NCI-H128 (cell line): Measurements from ENCODE around the gene TNK2.
A peak's percentile ranks its signal among the peaks of the same experiment; 100 is the strongest.
"Not testable (repeated sequence)": the region's sequence is repeated elsewhere in the genome, so short reads cannot be mapped to it uniquely, and the experiment has no call there.

Experiments used
- DNase-seq: peaks from one replicate; lab custom pipeline; 2025; ENCODE audit not compliant: unreplicated experiment; lab: John Stamatoyannopoulos, UW

TNK2 gene

DNA sequence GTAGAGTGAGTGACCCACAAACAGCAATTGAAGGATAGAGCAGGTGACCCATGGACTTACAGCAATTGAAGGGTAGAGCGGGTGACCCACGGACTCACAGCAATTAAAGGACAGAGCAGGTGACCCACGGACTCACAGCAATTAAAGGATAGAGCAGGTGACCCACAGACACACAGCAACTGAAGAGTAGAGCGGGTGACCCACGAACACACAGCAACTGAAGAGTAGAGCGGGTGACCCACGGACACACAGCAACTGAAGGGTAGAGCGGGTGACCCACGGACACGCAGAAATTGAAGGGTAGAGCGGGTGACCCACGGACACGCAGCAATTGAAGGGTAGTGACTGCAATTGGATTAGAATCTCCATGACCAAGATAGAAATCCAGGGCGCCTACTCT is 9.8 kb upstream of the TNK2 start:
- no peak for DNase-seq

DNA sequence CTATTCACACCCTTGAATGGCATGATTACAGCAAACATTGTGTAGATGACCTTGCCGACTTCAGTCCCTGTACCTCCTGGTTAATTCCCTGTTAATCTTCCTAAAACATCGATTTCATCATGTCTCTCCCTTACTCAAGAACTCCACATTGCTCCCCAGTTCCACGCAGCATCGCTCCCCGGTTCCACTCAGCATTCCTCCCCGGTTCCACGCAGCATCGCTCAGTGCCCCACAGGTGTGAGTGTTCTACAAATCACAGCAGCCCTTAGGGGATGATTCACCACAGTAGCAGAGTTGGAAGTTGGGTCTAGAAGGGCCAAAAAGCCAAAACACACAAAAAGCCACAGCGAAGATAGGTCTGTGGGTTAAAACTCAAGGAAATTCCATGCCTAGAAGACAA is 8.6 kb upstream of the TNK2 start:
- DNase-seq = no peak

GRCh38 chr3:195916291-195916690 is 7.9 kb upstream of the TNK2 start:
- DNase-seq = no peak

GRCh38 chr3:195914648-195915473 is 6.5 kb upstream of the TNK2 start:
- DNase-seq = no peak

GRCh38 chr3:195914146-195914545 is 5.8 kb upstream of the TNK2 start:
- not testable (repeated sequence) for DNase-seq

DNA sequence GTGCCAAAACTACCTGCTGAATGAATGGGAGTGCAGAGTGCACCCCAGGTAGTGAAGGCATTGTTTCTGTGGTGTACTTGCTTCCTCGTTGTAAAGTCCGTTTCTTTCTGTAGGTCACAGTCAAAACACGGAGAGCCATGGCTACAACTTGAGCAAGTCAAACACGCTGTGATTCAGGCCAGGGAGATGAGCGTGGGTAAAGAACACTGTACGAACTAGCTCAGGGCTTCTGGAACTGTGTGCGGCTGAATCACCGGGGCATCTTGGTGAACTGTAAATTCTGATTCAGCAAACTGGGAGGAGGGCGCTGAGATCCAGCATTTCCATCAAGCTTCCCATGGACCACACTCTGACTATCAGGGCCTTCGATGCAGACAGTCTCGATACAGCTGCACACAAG is 5.0 kb upstream of the TNK2 start:
- DNase-seq = no peak

- DNase-seq = no peak
Measured at GRCh38 chr3:195911946-195912270, 3.6 kb upstream of the TNK2 start.

GRCh38 chr3:195911041-195911945 is 2.9 kb upstream of the TNK2 start:
- DNase-seq = no peak

DNA sequence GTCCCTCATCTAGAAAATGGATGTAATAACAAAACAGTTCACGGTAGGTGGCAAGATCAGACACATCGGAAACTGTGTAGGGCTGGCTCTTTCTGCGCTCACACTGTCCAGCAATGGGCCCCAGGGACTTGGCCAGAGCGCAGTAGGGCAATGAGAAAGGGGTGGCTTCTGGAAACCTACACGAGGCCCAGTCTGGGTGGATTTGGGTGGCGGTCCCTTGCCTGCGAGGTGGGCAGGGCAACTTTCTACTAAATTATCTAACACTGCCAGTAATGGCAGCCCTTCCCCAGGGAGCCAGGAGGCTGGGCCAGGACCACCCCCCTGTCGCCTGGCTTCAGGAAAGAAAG is 2.1 kb upstream of the TNK2 start:
- no peak for DNase-seq

- DNase-seq = peak; percentile 45
Measured at GRCh38 chr3:195909644-195910498, 1.5 kb upstream of the TNK2 start.

DNA sequence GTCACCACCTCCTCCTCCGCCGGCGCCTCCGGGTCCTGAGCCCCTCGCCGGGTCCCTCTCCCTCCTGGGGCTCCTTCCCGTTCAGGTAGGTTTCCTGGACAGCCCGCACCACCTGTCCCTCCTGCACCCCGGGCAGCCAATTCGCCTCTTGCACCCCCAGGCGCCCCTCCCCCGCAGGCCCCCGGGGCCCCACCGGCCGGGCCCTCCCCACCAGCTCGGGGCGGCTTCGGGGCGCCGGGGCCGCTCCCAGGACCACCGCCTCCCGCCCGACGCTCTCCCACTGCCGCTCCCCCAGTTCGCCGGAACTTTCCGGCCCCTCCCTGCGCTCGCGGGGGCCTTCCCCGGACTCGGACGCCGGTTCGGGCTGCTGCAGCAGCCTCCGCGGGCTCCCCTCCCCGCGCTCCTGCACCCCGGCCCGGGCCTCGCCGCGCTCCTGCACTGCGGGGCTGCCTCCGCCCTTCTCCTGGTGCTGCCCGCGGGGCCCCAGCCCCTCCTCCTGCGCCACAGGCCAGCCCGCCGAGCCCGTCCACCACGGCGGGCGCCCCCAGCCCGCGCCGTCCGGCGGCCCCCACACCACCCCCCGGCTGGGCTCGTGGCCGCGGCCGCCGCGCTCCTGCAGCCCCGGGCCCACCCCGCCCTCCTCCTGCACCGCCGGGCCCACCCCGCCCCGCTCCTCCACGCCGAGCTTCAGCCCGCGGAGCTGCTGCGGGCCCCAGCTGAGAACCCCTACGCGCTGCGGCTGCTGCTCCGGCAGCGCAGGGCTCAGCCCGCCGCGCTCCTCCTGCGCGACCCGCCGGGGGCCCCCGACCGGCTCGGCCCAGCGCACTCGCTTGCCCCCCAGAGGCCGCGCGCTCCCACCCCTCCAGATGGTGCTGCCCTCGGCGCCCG is 587 bp upstream of the TNK2 start:
- no peak for DNase-seq

DNA sequence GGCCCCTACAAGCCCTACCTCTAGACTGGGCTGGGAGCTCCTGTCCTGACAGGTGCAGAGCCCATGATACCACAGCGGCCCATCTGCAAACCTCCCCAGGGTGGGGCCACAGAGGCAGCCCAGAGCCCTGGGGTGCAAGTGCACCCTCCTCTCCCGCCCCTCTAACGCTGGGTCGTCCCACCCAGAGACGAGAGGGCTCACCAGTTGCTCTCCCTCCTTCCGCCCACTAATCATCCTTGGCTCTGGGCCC is 742 bp downstream of the TNK2 start:
- DNase-seq = no peak

DNA sequence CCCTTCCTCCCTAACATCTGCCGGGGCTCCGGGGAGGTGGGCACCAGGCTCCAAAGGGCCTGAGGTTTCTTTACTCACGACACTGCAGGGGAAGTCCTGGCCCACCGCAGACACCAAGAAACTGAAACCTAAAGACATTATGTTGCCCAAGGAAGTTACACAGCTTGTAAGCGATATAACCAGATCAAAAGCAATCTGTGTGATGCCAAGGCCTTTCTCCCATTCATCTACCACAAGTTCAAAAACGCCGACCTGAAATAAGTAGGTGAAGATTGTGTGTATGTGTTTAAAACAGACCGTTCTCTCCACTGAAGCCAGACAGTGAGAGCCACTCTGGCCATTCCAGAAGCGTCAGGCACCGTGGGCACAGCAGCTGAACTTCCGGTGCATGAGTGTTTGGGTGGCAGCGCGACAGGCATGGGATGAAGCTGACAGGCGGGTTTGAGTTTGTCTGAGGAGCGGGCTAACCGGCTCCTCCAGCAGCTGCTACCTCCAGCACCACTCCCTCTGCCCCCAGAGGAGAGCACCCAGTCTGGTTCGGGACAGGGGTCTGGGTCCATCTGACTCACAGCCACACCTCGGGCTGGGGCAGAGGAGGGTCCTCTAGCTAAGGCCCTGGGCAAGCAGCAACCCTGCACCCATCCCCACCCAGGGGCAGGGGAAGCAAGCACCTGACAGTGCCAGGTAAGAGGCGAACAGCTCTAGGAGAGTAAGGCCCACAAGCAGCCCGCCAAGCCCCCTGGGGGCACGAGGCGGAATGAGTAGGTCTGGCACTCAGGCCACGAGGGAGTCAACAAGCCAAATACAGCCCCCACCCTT is 1.3 kb downstream of the TNK2 start:
- DNase-seq = no peak

DNA sequence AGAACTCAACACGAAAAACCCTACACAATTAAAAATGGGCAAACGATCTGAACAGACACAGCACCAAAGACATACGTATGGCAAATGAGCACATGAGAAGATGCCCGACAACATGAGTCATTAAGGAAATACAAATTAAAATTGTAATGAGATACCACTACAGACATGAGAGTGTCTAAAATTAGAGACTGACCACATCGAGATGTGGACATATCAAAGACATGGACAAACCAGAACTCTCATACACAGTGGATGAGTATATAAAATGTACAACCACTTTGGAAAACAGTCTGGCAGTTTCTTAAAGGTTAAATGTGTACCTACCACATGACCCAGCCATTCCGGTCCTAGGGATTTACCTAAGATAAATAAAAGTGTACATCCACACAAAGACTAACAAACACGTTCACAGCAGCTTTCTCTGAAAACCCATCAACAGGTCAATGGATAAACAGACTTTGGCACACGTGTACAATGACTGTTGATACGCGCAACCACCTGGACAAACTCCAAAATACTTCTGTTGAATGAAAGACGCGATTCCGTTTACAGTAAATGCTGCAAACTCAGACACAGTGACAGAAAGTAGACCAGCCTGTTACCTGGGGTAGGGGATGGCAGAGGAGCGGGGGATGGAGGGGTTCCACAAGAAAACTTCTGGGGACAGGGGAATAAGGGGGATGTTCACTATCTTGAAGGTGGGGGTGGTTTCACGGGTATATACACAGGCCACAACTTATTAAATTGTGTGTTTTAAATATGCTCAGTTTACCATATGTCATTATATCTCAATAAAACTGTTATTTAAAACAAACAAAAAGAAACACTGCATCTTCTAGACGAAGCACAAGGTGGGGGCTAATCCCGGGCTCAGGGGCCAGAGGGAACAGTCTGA is 2.1 kb downstream of the TNK2 start:
- DNase-seq = no peak

DNA sequence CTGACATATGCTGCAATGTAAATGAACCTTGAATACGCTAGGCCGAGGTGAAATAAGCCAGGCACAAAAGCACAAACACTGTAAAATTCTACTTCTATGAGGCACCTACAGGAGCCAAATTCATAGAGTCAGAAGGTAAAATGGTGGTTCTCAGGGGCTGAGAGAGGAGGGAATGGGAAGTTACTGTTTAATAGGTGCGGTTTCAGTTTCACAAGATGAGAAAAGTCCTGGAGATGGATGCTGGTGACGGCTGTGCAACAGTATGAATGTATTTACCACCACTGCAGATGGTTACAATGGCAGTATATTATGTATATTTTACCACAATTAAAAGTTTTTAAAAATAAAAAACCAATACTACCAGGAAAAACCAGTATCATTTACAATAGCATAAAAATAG is 4.0 kb downstream of the TNK2 start:
- DNase-seq = no peak

DNA sequence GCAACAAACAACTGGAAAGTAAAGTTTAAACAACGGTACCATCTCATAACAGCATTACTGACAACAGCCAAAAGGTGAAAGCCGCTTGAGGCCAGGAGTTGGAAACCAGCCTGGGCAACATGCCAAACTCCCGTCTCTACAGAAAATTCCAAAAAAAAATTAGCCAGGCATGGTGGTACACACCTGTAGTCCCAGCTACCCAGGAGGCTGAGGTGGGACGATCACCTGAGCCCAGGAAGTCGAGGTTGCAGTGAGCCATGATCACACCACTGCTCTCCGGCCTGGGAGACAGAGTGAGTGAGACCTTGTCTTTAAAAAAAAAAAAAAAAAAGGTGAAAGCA is 4.4 kb downstream of the TNK2 start:
- DNase-seq = no peak

DNA sequence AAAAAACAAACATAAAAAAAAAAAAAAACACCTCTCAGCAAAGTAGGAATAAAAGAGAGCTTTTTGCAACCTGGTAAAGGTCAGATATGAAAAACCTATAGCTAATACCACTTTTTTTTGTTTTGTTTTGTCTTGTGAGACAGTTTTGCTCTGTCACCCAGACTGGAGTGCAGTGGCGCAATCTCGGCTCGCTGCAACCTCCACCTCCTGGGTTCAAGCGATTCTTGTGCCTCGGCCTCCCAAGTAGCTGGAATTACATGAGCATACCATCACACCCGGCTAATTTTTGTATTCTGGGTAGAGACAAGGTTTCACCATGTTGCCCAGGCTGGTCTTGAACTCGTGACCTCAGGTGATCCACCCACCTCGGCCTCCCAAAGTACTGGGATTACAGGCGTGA is 5.7 kb downstream of the TNK2 start:
- not testable (repeated sequence) for DNase-seq

GRCh38 chr3:195901836-195902585 is 6.3 kb downstream of the TNK2 start:
- not testable (repeated sequence) for DNase-seq
